CD4-positive, alpha-beta T cell treated with Interleukin-4 for 4 hours (primary cell): ENCODE results near the gene MTUS2.
A peak's percentile ranks its signal among the peaks of the same experiment; 100 is the strongest.

Source experiments
- DNase-seq: peaks from one replicate; pipeline ENCODE4 v3.0.0-alpha.2; 2020

The MTUS2 gene

GRCh38 chr13:29513002-29513980, 693.2 kb downstream of the MTUS2 start:
- DNase-seq: no peak

GRCh38 chr13:29513981-29514719, 694.0 kb downstream of the MTUS2 start:
- no peak for DNase-seq

- DNase-seq: no peak
Observed at GRCh38 chr13:29514720-29515310, 694.7 kb downstream of the MTUS2 start.

GRCh38 chr13:29515372-29515771, 695.2 kb downstream of the MTUS2 start:
- no peak for DNase-seq

- DNase-seq: no peak
Observed at GRCh38 chr13:29516012-29516411, 695.9 kb downstream of the MTUS2 start.

GRCh38 chr13:29516880-29517279, 696.7 kb downstream of the MTUS2 start:
- DNase-seq: no peak

GRCh38 chr13:29519921-29520320, 699.8 kb downstream of the MTUS2 start:
- no peak for DNase-seq

- no peak for DNase-seq
Observed at GRCh38 chr13:29520671-29521070, 700.5 kb downstream of the MTUS2 start.

- no peak for DNase-seq
Observed at GRCh38 chr13:29521336-29521735, 701.2 kb downstream of the MTUS2 start.

- DNase-seq: no peak
Observed at GRCh38 chr13:29522044-29522685, 702.0 kb downstream of the MTUS2 start.

GRCh38 chr13:29523199-29523961, 703.2 kb downstream of the MTUS2 start:
- no peak for DNase-seq

GRCh38 chr13:29524176-29524575, 704.0 kb downstream of the MTUS2 start:
- no peak for DNase-seq

GRCh38 chr13:29524641-29525040, 704.5 kb downstream of the MTUS2 start:
- no peak for DNase-seq

GRCh38 chr13:29525757-29526156, 705.6 kb downstream of the MTUS2 start:
- DNase-seq: no peak

- DNase-seq: no peak
Observed at GRCh38 chr13:29526741-29527140, 706.6 kb downstream of the MTUS2 start.

GRCh38 chr13:29527511-29527910, 707.4 kb downstream of the MTUS2 start:
- no peak for DNase-seq

- DNase-seq: no peak
Observed at GRCh38 chr13:29527916-29528315, 707.8 kb downstream of the MTUS2 start.

GRCh38 chr13:29529754-29530153, 709.6 kb downstream of the MTUS2 start:
- peak; percentile 32 for DNase-seq

GRCh38 chr13:29530901-29531300, 710.8 kb downstream of the MTUS2 start:
- no peak for DNase-seq

- DNase-seq: no peak
Observed at GRCh38 chr13:29532116-29532515, 712.0 kb downstream of the MTUS2 start.

GRCh38 chr13:29532821-29533220, 712.7 kb downstream of the MTUS2 start:
- no peak for DNase-seq

- no peak for DNase-seq
Observed at GRCh38 chr13:29534083-29534482, 713.9 kb downstream of the MTUS2 start.
